Embryonic facial prominence (tissue), 1 donor: ENCODE measurements around the gene LRP1.

Source experiments
- DNase-seq: peaks from one replicate; pipeline ENCODE4 v3.0.0-alpha.2; 2016; ENCODE audit errors: extremely low spot score

LRP1 gene

GRCh38 chr12:57254506-57255280, 126.4 kb downstream of the LRP1 start:
- no peak for DNase-seq

- DNase-seq: no peak
These were observed 127.6 kb downstream of the LRP1 start for GRCh38 chr12:57255916-57256315.

- no peak for DNase-seq
These were observed 131.0 kb downstream of the LRP1 start for GRCh38 chr12:57258977-57259970.

- DNase-seq: no peak
These were observed 132.1 kb downstream of the LRP1 start for GRCh38 chr12:57260366-57260765.

DNA sequence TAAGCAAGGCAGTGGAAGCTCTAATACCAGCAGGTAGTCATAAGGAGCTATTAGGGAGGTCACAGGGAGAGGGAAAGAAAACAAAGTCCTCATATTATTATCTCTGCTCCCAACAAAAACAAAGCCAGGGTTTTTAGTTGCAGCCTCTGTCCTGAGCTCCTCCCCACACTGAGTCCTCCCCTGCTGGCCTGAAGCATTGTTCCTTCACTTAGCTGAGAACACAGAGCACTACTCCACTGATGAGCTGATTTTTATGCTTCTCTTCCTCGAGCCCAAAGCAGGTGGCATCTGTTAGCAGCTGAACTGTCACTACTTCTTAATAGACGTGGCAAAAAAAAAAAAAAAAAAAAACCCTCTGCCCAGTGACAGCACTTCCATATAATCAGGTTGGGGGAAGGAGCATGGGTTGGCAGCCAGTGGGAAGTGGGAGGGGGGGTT, 133.2 kb downstream of the LRP1 start:
- DNase-seq: no peak

- DNase-seq: no peak
These were observed 134.0 kb downstream of the LRP1 start for GRCh38 chr12:57262126-57262822.
